Peyer's patch (tissue), 4 donors: ENCODE data around the gene OBSL1.

Source experiments
- POLR2A ChIP-seq, 2 donors: fragments of 450-650 bp; IDR thresholded peaks; one replicate each; pipeline ENCODE4 v1.5.1; 2017; ENCODE audit warnings: antibody characterized with exemption in 2 of 2, mild to moderate bottlenecking in 2 of 2, moderate library complexity in 2 of 2
- TF ChIP-seq, protein P1 (sequence below), 6 experiments: fragments of 450-650 bp in 4 of 6; fragments of 200-600 bp in 2 of 6; sonication (generic) in 1 of 6; IDR thresholded peaks; one replicate each; pipeline ENCODE4 v1.5.1; 2017 to 2019; ENCODE audit warnings: antibody characterized with exemption in 6 of 6, mild to moderate bottlenecking in 3 of 6, moderate library complexity in 1 of 6

DNA sequence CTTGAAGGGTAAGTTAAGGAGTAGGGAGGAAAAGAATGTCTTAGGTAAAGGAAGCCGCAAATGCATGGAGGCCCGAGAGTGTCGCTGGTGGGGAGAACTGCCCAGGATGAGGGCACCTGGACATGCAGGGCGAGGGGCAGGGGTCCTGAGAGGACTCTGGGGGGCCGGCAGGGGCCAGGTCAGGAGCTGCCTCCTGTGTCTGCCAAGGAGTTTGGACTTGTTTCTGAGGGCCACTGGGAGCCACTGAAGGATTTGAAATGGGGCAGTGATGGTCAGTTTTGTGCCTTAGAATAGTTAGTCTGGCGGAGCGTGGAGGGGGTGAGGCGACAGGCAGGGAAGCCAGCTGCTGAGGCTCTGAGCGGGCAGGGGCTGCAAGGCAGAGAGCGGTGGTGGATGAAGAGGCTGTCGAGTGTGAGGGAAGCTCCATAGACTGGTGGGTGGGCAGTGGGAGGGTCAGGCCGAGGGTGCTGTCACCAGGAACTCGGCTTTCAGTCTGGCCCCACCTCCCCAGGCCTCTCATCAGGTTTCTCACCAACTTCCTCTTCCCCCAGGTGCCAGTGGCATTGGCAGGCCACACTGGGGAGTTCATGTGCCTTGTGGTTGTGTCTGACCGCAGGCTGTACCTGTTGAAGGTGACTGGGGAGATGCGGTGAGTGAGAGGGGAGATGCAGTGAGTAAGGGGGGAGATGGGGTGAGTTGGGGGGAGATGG lies 41.4 kb upstream of the OBSL1 start:
- TF ChIP-seq, protein P1, sequence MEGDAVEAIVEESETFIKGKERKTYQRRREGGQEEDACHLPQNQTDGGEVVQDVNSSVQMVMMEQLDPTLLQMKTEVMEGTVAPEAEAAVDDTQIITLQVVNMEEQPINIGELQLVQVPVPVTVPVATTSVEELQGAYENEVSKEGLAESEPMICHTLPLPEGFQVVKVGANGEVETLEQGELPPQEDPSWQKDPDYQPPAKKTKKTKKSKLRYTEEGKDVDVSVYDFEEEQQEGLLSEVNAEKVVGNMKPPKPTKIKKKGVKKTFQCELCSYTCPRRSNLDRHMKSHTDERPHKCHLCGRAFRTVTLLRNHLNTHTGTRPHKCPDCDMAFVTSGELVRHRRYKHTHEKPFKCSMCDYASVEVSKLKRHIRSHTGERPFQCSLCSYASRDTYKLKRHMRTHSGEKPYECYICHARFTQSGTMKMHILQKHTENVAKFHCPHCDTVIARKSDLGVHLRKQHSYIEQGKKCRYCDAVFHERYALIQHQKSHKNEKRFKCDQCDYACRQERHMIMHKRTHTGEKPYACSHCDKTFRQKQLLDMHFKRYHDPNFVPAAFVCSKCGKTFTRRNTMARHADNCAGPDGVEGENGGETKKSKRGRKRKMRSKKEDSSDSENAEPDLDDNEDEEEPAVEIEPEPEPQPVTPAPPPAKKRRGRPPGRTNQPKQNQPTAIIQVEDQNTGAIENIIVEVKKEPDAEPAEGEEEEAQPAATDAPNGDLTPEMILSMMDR (IDR thresholded peaks at IDR 0.05): no peak
- no peak for TF ChIP-seq POLR2A (IDR thresholded peaks at IDR 0.05)
